ENCODE results near the gene IGLON5.

DNA sequence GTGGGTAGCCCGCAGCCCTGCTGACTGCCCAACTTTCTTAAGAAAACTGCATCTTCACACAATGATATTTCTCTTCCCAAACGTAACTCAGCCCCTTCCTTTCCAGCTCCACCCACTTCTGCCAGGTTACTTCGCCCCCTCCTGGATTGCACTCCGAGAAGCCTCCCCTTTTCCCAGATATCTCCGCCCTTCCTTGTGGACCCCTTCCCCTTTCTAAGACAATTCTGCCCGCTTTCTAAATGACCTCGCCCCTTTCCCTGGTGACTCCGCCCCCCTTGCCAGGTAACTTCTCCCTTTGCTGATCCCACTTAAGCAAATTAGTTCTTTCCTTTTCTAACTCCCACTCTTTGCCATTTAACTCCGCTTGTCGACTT lies 27.9 kb downstream of the IGLON5 start:
- TF ChIP-seq, protein P1, sequence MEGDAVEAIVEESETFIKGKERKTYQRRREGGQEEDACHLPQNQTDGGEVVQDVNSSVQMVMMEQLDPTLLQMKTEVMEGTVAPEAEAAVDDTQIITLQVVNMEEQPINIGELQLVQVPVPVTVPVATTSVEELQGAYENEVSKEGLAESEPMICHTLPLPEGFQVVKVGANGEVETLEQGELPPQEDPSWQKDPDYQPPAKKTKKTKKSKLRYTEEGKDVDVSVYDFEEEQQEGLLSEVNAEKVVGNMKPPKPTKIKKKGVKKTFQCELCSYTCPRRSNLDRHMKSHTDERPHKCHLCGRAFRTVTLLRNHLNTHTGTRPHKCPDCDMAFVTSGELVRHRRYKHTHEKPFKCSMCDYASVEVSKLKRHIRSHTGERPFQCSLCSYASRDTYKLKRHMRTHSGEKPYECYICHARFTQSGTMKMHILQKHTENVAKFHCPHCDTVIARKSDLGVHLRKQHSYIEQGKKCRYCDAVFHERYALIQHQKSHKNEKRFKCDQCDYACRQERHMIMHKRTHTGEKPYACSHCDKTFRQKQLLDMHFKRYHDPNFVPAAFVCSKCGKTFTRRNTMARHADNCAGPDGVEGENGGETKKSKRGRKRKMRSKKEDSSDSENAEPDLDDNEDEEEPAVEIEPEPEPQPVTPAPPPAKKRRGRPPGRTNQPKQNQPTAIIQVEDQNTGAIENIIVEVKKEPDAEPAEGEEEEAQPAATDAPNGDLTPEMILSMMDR (optimal IDR thresholded peaks at IDR 0.05 in 1 of 3, IDR thresholded peaks at IDR 0.05 in 1 of 3, conservative IDR thresholded peaks at IDR 0.05 in 1 of 3; ENCODE audit: extremely low read depth in 1 of 3, insufficient read depth in 2 of 3, low read length in 3 of 3), result no peak
- no peak for TF ChIP-seq EZH2 (IDR thresholded peaks at IDR 0.05; ENCODE audit: low read length)
